GM18867 (cell line): ENCODE measurements around the gene SRSF4.
"Not testable (repeated sequence)": the region's sequence is repeated elsewhere in the genome, so short reads cannot be mapped to it uniquely, and the experiment has no call there.

ENCODE experiments used
- ATAC-seq: cut with Tn5 transposase; IDR thresholded peaks from one replicate; pipeline ENCODE4 v1.9.1; 2021; ENCODE audit warnings: mild to moderate bottlenecking, moderate library complexity; ENCODE audit not compliant: unreplicated experiment

Gene SRSF4

DNA sequence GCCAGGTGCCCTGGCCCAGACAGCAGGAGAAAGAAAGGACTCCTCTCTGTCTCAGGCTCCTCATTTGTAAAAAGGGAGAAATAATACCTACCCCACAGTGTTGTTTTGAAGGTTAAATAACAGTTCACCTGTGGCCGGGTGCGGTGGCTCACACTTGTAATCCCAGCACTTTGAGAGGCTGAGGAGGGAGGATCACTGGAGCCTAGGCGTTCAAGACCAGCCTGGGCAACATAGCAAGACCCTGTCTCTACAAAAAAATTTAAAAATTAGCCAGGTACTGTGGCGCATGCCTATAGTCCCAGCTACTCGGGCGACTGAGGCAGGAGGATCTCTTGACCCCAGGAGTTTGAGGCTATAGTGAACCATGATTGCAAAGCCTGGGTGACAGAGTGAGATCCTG is 55.5 kb downstream of the SRSF4 start:
- ATAC-seq, result no peak

DNA sequence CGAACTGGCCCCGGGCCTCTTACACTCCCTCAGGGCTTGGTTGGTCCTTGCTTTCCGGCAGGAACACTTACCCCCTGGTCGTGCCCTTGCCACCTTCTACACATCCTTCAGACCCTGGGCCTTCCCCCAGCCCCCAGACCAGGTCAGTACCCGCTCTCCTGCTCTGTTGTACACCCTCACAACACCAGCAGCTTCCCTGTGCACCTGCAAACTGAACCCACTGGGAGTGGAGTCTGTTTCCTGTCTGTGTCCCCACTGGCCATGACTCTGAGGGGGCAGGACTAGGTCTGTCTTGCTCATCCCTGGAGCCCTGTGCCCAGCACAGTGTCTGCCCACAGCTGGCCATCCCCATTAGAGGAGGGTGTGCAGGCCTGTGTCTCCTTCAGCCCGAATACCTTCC is 55.9 kb downstream of the SRSF4 start:
- no peak for ATAC-seq

DNA sequence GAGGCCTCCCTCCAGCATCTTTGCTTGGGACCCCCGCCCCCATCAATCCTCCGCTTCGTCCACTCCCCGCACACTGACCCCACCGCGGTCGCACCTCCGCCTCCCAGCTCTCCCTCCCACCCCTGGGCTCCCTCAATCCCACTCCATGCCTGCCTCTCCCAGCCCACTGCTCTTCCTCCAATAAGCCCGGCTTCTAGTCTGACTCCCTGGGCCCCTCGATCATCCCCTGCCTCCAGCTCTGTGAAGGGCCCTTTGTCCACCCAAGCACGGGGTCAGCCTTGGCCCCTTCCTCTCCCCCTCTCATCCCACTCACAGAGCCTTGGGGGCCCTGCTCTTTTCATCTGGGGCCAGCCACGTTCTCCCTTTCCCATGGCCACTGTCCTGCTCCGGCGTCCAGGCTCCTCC is 56.5 kb downstream of the SRSF4 start:
- ATAC-seq, result no peak

DNA sequence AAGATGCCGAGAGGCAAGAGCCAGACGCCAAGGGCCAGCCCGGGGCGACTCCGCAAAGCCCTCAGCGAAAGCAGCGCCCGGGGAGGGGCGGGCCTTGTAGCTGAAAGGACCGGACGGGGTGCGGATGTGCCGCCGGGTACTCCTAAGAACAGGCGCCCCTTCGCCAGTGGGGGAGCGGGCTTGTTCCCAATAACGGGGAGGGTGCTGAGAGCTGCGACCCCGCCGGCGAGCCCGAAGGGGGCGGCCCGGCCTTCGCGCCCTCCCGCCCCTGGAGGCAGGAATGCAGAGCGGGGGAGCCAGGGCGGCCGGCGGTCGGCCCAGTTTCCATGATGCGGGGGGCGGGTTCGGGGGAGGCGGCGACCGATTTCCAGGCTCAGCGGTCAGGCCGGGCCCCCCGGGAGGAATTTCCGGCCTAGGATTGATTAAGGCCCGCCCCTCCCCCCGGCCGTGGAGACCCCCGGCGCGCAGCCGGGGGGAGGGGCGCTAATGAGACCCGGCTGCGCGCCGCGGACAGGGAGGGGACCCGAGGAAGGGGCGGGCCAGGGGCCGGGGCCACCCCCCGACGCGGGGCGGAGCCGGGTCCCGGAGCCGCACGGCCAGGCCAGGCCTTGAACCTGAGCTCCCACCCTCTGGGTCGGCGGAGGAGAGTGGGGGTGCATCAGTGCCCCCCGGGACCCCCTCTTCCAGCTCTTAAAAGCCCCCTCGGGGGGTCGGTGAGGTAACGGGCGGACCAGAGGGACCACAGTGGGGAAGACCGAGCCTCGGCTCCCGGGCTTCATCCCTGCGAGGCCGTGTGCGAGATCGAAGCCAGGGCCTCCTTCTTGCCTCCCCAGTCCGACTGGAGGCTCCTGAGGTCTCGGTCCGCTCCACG is 57.1 kb downstream of the SRSF4 start:
- no peak for ATAC-seq

DNA sequence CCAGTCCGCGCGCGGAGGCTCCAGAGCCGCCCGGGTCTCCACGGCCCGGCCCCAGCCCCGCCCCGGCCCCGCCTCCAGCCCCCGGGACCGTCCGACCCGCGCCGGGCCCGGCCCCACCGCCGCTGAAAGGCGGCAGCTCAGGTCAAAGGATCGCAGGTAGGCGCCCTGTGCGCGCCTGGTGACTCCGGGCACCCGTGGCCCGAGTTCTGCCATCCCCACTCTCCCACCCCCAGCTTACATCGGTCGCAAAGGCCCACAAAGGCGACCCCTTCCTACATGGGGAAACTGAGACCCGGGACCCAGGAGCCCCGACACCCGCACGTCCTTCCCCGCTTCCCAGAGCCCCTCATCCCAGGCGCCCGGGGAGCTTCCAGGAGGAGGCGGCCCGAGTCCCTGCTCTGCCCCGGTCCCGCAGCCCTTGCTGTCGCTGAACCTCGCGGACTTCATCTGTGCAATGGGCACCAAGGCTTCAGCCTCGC is 57.8 kb downstream of the SRSF4 start, which contains the start of gene TMEM200B:
TMEM200B (minus strand) TSS at position 17 of the 479 bp plus-strand sequence. CDS start 2,075 bp downstream, outside the sequence.
- no peak for ATAC-seq

DNA sequence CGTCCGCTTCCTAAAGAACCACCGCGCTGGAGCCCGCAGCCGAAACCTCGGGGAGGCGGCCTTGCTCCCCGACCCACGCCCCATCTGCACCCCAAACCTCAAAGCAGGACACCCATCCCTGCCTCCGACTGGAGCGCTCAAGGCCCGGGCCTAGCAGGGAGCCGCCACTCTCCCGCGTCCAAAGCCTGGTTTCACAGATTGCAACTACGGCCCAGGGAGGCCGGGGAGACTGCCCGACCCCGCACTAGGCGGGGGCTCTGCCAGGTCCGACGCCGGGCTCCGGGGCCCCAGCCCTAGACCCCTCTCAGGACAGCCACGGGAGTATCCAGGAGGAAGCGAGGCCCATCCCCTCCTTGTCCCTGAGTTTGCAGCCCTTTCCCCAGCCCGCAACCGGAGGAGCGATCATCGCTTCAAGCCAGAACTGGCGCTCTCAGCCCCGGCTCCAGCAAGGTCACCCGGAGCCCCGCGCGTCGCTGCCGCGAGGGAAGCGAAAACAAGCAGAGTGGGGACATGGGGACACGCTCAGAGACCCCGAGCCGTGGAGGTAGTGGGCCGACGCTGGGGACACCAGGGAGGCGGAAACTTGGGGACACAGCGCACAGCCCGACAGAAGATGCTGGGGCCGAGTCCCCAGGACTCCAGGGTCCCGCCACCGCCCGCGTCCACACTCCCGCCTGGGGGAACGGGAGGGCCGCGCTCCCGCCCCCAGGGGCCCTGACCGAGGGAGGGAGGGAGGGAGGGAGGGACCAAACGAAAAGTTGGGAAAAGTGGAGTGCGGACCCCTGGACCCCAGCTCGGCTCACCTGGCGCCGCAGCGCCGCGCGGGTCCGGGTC is 58.4 kb downstream of the SRSF4 start:
- ATAC-seq, result no peak

DNA sequence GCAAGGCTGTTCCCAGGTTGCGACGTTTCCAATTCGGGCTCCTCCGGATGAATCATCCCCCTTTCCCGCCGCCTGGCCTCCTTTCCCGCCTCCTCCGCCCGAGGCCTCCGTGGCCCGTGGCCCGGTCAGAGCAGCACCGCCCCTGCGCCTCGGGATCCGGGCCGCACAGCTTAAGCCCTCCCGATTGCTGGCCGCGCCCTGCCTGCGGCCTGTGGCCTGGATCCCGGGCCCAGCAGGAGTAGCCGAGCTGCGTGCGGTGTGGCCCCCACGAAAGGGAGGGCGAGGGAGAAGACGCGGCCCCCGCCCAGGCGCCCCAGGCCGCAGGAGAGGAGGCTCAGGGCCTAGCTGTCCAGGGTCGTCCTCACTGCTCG is 59.0 kb downstream of the SRSF4 start:
- no peak for ATAC-seq

DNA sequence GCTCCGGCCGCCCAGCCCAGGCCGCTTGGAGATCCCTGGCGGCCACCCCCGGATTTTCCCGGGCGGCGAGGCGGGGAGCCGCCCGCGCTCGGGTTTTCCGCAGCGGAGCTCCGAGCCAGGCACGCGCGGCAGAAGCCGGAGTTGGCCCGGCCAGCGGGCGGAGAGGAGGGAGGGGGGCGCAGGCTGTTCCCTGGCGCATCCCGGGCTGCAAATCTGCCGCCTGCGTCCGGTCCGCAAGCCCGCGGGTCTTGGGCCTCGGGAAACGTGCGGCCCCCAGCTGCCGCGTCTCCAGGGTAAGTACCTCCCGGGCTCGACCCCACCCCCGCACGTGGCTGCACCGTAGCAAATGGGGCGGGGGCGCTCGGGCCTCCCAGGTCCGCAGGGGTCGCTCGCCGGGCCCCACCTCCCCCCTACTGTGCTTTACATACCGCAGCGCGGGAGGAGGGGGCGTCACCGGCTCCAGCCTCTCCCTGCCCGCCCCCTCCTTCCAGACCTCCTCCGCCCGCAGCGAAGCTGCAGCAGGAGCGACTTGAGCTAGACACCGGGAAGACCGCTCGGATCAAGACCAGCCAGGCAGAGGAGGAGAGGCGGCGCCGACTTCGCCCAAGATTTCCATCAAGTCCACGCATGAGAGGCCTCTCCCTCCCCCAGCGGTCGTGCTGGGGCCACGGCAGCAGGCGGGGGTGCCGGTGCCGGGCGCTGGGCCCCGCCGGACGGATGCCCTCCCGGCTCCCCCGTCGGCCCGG is 59.6 kb downstream of the SRSF4 start:
- ATAC-seq, result no peak

DNA sequence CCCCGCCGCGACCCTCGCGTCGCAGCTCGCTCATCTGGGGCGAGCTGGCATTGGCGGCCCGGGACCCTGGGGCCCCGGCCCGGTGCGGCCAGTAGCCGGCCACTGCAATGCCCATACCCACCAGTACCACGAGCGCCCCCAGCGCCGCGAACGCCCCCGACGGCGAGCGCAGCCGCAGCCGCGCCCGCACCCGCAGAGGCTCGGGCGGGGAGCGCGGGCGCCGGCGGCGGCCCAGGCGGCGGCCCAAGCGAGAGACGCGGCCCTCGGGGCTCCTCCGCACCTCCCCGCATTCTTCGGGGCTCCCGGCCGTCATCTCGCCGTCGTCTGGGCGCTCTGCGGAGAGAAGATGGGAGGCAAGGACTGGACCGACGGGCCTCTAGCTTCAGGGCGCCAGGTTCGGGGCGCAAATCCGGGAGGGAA is 60.2 kb downstream of the SRSF4 start:
- no peak for ATAC-seq

DNA sequence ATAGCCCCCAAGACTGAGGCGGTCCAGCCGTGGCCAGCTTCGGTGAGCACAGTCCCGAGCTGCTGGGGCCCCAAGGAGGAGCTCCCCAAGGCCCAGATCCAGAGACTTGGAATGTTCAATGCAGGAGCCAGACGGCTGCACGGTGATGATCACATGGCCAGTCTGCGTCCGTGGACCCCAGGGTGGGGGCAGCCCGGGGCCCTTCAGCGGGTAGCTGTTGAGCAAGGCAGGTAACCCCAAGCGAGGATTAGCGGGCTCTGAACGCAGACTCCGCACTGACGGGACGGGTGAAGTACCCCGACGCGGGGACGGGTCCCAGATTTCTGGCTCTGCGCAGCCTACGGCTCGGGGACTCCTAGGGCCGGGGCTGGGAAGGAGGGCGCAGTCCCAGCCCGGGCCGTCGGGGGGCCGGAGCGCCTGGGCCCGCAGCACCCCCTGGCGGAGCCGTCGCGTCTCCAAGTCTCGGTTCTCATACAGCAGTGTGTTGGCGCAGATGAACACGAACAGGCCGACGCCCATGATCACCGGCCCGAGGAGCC is 60.7 kb downstream of the SRSF4 start:
- no peak for ATAC-seq

DNA sequence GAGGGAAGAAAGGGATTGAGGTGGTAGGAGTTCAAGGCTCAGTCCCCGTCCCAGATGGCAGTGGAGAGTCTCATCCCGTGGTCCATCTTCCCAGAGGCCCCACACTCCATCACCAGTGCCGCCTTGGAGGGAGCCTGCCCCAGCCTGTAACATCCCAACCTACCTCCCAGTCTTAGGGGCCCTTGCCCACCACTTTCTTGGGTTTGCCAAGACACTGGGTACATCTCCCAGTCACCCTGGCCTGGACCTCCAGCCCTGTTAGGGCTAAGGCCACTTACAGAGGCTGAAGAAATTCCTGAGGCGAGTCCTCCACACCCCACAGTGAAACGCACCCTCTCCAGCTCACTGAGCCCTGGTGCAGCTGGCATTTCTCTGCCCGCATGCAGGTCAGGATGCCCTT is 61.3 kb downstream of the SRSF4 start:
- no peak for ATAC-seq

DNA sequence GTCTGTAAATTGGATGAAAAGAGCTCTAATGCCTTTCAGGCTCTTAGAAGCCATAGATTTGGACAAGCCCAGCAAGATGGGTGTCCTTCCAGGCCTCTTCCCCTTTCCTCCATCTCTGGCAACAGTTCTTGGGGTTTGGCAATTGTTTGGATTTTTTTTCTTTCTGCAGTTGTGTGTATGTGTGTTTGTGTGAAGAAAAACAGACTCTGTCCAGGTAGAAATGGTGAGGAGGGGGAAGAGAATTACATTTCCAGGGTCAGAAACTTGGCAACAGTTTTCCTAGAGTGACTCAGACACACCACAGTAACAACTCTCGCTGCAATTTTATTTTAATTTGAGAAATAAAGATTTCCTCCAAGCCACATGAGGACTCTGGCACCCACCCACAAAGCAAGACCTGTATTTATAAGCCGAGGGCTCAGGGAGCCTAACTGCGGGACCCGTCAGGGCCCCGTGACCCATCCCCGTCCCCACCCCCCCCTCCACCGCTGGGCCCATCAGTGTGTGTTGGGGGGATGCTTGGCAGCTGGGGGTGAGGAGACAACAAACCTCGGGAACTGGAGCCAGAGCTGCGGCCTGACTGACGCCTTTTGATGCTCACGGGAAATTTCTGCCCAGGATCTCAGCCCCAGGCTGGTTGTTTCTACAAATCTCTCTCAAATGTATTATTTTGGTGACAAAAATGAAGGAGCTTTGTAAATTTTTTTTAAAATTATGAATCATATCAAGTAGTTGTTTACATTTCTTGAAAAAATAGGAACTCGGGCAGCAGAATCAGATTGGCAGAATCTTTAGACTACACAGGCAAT is 62.4 kb downstream of the SRSF4 start:
- ATAC-seq, result no peak

DNA sequence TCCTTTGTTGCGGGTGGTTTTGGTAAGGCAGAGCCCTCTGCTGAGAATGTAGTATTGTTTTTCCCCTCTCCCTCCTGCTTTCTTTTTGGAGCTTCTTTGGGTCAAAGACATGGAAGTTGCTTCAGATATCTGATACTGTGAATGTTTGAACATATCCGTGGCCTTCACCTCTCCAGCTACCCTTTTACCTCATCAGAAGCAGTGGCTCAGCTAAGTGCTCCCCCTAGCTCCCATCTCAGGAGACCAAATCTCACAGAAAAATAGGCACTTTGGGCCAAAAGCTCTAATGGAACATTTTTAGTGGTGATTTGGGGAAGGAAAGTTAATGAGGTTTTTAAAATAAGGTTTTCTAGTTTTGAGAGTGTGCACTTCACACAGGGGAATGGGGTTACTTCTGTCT is 64.3 kb downstream of the SRSF4 start:
- ATAC-seq, result no peak

DNA sequence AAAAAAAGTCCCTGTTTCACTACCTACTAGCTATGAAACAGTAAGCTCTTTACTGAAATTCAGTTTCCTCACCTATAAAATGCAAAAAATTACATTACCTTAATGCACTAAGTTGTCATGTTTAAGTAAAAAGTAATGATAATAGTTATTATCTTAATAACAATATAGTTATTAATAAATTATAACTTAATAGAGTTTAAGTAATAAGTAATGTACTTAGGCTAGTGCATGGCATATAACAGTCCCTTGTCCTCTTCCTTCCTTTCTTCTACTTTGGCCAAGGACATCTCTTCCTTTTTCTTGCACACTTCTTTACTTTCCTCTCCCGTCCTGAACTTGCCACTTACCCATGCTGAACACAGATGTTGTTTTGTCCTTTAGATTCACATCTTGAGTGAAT is 67.0 kb downstream of the SRSF4 start:
- no peak for ATAC-seq

DNA sequence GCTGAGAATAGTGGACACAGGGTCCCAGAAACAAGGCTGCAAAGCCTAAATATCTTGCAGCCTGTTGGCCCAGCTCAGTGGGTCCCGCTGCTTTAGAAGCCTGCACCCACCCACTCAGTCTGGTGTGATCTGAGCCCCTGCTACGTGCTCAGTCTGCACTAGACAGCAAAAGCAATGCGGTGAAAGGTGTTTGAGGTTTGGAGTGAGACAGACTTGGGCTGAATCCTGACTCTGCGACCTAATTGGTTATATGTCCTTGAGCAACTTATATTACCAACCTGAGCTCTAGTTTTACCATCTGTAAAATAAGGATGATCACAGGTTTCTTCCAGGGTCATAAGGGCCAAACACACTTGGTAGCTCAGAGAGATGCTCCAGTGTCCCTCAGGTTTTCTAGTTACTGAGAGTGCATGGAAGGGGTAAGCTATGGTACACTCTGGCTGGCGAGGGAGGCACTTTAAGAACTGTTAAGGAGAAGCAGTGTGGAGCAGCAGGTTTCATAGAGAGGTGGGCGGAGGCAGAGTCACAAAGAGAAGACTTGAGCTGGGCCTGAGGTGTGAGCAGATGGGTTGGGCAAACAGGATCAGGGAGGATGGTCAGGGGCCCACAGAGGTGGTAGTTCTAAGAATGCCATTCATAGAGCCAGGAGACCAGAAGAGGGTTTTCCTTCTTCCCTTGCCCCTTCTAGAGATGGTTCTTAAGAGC is 68.1 kb downstream of the SRSF4 start:
- no peak for ATAC-seq

DNA sequence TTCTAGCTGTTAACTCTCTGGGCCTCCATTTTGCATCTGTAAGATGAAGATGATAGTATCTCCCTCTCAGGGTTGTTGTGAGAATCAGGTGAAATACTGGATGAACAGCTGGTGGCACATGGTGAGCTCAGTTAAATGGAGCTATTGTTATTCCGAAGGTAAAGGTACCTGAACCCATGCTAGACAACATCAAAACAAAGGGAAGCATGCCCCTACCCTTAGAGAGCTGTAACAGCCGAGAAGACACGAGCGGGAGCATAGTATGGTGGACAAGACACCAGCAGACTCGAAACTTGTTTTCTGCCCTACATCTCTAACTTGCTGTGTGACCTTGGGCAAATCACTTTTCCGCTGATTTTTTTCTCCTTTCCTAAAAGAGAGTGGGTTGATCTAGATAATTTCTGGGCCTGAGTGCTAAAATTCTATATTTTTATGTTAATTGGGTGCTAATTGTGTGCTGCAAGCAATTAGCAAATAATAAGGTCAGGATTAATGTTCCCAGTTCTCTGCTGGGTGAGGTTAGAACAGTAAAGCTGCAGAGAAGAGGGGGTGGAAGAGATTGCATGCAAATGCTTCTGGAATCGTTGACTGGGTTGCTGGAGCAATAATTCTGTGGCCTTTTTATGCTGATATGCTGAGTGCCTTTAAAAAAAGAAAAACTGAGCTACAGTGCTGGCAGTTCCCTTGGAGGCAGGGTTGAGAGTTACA is 68.8 kb downstream of the SRSF4 start:
- ATAC-seq, result no peak

DNA sequence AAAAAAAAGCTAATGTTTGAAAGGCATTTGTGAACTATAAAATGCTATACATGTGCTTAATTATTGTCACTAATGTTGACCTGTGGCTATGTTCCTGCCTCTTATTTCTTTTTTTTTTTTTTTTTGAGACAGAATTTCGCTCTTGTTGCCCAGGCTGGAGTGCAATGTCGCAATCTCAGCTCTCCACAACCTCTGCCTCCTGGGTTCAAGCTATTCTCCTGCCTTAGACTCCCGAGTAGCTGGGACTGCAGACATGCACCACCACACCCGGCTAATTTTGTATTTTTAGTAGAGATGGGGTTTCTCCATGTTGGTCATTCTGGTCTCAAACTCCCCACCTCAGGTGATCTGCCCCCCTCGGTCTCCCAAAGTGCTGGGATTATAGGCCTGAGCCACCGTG is 73.7 kb downstream of the SRSF4 start:
- ATAC-seq, result not testable (repeated sequence)

DNA sequence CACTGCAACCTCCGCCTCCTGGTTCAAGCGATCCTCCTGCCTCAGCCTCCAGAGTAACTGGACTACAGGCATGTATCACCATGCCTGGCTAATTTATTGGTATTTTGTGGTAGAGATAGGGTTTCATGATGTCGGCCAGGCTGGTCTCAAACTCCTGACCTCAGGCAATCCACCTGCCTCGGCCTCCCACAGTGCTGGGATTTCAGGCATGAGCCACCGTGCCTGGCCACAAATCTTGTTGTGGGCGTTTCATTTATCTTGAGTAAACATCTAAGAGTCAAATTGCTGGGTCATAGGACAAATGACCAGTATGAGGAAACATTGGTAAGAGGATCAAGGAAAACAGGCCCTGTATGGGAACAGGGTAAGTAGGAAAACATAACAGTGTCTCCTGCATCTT is 75.9 kb downstream of the SRSF4 start:
- no peak for ATAC-seq

DNA sequence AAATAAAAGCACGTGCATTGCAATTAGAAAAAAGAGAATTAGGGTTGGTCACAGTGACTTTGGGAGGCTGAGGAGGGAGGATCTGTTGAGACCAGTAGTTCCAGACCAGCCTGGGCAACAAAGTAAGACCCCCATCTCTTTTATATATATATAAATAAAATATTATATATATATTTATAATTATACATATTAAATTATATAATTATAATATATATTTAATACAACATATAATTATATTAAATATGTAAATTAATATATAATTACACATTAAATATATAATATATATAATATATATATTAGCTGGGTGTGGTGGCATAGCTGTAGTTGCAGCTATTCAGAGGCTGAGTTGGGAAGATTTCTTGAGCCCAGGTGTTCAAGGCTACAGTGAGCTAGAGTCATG is 81.2 kb downstream of the SRSF4 start:
- no peak for ATAC-seq
